Psoas muscle (tissue), 8 donors: Measurements from ENCODE around the gene AATK. TPM values are rescaled to one million over a fixed set of nuclear protein-coding genes. Genes with fewer than 3 reads are reported as not detected.

ENCODE experiments used
- ATAC-seq, 4 donors: fragments of 200-7000 bp; cut with Tn5 transposase; one replicate each; pipeline ENCODE4 v1.9.1; 2020; ENCODE audit warnings: moderate library complexity in 3 of 4, mild to moderate bottlenecking in 2 of 4
- DNase-seq, 2 donors: peaks; one replicate each; pipeline ENCODE4 v3.0.0-alpha.2; 2020
- H3K27ac ChIP-seq: fragments of 200-600 bp; one replicate; pipeline ENCODE4 v1.8.0; 2022
- H3K27me3 ChIP-seq, 3 donors: fragments of 200-600 bp in 1 of 3; one replicate each; pipeline versions ENCODE4 v1.6.1 to v1.8.0; 2013 to 2022; ENCODE audit warnings: low read length in 2 of 3, mild to moderate bottlenecking in 2 of 3, moderate library complexity in 1 of 3; ENCODE audit not compliant: insufficient read depth in 3 of 3
- H3K36me3 ChIP-seq, 2 donors: fragments of 200-600 bp in 1 of 2; one replicate each; pipeline versions ENCODE4 v1.6.1 to v1.8.0; 2013 to 2022; ENCODE audit warnings: low read depth in 1 of 2, mild to moderate bottlenecking in 1 of 2, moderate library complexity in 1 of 2; ENCODE audit not compliant: insufficient read depth in 1 of 2
- H3K4me1 ChIP-seq: fragments of 200-600 bp; one replicate; pipeline ENCODE4 v1.8.0; 2022
- H3K4me3 ChIP-seq: fragments of 200-600 bp; one replicate; pipeline ENCODE4 v1.8.0; 2022; ENCODE audit warnings: mild to moderate bottlenecking
- H3K9me3 ChIP-seq: fragments of 200-600 bp; one replicate; pipeline ENCODE4 v1.8.0; 2022
- WGBS, 3 donors: extraction: QIAGEN DNeasy Blood & Tissue Kit; methylation state at CpG; one replicate each; pipeline versions ENCODE4 v1.1.6 to v1.1.7; 2013; 5-methylcytosine and 5-hydroxymethylcytosine counted together
- intact Hi-C, 2 donors: fragments of 100-400 bp; cut with DNase I; formaldehyde crosslinking; loops; one replicate each; pipeline versions ENCODE4 v1.11.0 to v1.14.2; 2022
- polyA plus RNA-seq, 3 donors: library from polyadenylated mRNA; stranded (reverse); fragments of 200-250 nt; gene quantifications; one replicate each; pipeline ENCODE4 v1.2.3, GENCODE V29; 2013
- total RNA-seq, 4 donors: library from RNA; stranded (reverse); fragmentation: NEBNext Ultra II Directional in 2 of 4; extraction: Animal tissue kit (Norgen Biotek cat#: 25700) in 2 of 4; gene quantifications; one replicate each; pipeline versions ENCODE4 v1.2.1 to v1.2.4, GENCODE V29; 2021 to 2023
- TF ChIP-seq, protein P1 (sequence below): fragments of 200-600 bp; IDR thresholded peaks from one replicate; pipeline ENCODE4 v1.8.0; 2022; ENCODE audit warnings: antibody characterized with exemption
- donor health status: healthy with polysubstance abuse.
- donor health status: DM: no; HTN: no; CAD: no; lungs with moderate emphysema.
- donor health status: Bipolar disorder and iron deficiency.
- donor health status: healthy.
- donor health status: DM: yes; HTN: yes; CAD: no.
- donor health status: DM: no; HTN: no; CAD: no.
- donor health status: DM: no; HTN: no; CAD: no.
- donor health status: DM: yes; HTN: yes; CAD: no.

AATK gene
- total and polyA plus RNA-seq, 7 donors: 0.21 to 1.8 (median 1.0) TPM

- intact Hi-C loops: no loop called here
- ATAC-seq: no peak
- WGBS, 3 donors: 79 to 82% (median 79%) methylated on average over 5 of the region's 5 CpGs
These were observed 16.6 kb upstream of the AATK start for GRCh38 chr17:81182596-81182995.

DNA sequence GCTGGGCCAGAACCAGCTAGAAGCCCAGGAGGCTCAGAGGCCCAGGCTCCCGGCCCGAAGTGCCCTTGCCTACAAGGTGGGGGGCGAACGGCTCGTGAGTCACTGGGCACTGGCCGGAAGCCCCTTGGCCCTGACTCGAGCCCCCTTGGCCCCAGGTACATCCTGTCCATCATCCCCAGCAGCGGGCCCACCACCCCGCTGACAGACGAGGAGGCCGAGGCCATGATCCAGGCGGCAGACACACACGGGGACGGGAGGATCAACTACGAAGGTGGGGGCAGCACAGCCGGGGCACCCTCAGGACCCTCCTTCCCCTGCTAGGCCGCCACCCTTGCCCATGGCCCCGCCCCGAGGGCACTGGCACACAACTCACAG is 15.8 kb upstream of the AATK start:
- 73 to 87% (median 74%) methylated on average over 17 to 19 of the region's 19 CpGs for whole genome bisulfite sequencing, 3 donors
- TF ChIP-seq, protein P1, sequence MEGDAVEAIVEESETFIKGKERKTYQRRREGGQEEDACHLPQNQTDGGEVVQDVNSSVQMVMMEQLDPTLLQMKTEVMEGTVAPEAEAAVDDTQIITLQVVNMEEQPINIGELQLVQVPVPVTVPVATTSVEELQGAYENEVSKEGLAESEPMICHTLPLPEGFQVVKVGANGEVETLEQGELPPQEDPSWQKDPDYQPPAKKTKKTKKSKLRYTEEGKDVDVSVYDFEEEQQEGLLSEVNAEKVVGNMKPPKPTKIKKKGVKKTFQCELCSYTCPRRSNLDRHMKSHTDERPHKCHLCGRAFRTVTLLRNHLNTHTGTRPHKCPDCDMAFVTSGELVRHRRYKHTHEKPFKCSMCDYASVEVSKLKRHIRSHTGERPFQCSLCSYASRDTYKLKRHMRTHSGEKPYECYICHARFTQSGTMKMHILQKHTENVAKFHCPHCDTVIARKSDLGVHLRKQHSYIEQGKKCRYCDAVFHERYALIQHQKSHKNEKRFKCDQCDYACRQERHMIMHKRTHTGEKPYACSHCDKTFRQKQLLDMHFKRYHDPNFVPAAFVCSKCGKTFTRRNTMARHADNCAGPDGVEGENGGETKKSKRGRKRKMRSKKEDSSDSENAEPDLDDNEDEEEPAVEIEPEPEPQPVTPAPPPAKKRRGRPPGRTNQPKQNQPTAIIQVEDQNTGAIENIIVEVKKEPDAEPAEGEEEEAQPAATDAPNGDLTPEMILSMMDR: no peak
- Histone ChIP-seq H3K4me3 (no peak overlapping the region), H3K27me3 (peaks cover 0 to 16% (median 5%) of the 10 kb centered on the region in 3 donors), H3K36me3 (no peaks in the 10 kb centered on the region), H3K27ac (no peak overlapping the region), H3K9me3 (no peaks in the 10 kb centered on the region), H3K4me1 (no peaks in the 10 kb centered on the region)
- no peak for ATAC-seq
- intact Hi-C loops: no loop called here
- no peak for DNase-seq

More at GRCh38 chr17:81182596-81182995, 16.6 kb upstream of the AATK start:
- DNase-seq: no peak
- H3K4me3 ChIP-seq: no peak overlapping the region
- no peaks in the 10 kb centered on the region for H3K4me1 ChIP-seq
- no peaks in the 10 kb centered on the region for H3K9me3 ChIP-seq
- no peaks in the 10 kb centered on the region for H3K36me3 ChIP-seq
- no peak overlapping the region for H3K27ac ChIP-seq
- H3K27me3 ChIP-seq: peaks cover 0 to 16% (median 5%) of the 10 kb centered on the region in 3 donors
- TF ChIP-seq, protein P1: no peak

DNA sequence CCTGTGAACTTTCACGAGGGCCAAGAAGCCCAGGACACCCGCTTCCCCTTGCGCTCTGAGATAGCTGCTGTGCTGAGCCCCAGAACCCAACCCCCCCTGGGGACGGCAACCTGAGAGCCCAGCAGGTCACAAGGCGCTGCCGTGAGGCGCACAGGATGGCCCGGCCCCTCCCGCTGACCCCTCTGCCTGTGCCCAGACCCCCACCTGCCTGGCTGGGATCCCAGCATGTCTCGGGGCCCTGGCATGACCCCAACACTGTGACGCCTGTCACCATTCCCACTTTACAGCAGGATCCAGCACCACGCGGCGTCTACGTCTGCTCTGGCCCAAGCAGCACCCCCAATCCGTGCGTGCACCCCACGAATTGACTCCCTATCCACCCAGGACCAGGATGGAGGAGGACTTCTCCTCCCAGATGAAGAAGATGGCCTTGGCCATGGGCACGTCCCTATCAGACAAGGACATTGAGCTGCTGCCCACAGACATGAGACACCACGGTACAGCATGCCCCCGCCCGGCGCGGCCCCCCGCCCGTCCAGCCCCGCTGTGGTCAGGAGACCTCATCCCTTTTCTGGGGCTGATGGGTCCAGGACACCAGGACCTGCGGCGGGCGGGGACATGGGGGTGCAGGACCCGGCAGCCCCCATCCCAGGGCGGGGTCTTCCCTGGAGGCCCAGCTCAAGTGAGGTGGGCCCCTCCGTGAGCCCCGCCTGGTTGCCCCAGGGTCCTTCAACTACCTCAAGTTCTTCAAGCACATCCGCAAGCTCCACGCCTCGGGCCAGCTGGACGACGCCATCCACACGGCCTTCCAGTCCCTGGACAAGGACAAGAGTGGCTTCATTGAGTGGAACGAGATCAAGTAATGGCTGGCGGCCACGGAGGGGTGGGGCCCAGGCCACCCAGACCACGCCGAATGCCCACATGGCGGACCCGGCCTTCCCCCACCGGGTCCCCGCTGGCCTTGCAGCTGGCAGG is 15.1 kb upstream of the AATK start:
- Histone ChIP-seq H3K4me3 (no peak overlapping the region), H3K27ac (no peak overlapping the region), H3K27me3 (peaks cover 0 to 16% (median 5%) of the 10 kb centered on the region in 3 donors), H3K9me3 (no peaks in the 10 kb centered on the region), H3K36me3 (no peaks in the 10 kb centered on the region), H3K4me1 (no peaks in the 10 kb centered on the region)
- ATAC-seq (no peak), DNase-seq (no peak)
- WGBS, 3 donors: 78 to 81% (median 81%) methylated on average over 45 to 49 of the region's 49 CpGs
- intact Hi-C loops: no loop called here
- TF ChIP-seq, protein P1: no peak

GRCh38 chr17:81179861-81180260 is 13.8 kb upstream of the AATK start:
- DNase-seq: no peak
- no peak for ATAC-seq
- TF ChIP-seq, protein P1: no peak

More at GRCh38 chr17:81179861-81180260, 13.8 kb upstream of the AATK start:
- Histone ChIP-seq H3K36me3 (no peaks in the 10 kb centered on the region), H3K4me3 (no peak overlapping the region), H3K4me1 (no peaks in the 10 kb centered on the region), H3K9me3 (peaks cover 5% of the 10 kb centered on the region), H3K27ac (no peak overlapping the region), H3K27me3 (peaks cover 0 to 16% (median 5%) of the 10 kb centered on the region in 3 donors)
- WGBS, 3 donors: 48 to 59% (median 49%) methylated on average over 12 of the region's 12 CpGs
- intact Hi-C loops: no loop called here
